ENCODE data around the gene TAL2.
A peak's percentile ranks its signal among the peaks of the same experiment; 100 is the strongest.

The TAL2 gene

GRCh38 chr9:105639936-105640335 is 22.3 kb upstream of the TAL2 start:
- no peak for TF ChIP-seq CTCF (IDR thresholded peaks at IDR 0.05; ENCODE audit: low read depth, low read length)
- no peak overlapping the region for H3K4me3 ChIP-seq (ENCODE audit: low read depth, low read length)

- H3K4me3 ChIP-seq (ENCODE audit: low read depth, low read length) = no peak overlapping the region
- TF ChIP-seq CTCF (IDR thresholded peaks at IDR 0.05; ENCODE audit: low read depth, low read length) = no peak
These were observed 18.5 kb upstream of the TAL2 start for GRCh38 chr9:105643795-105644194.

GRCh38 chr9:105646879-105647594 is 15.2 kb upstream of the TAL2 start:
- no peak overlapping the region for H3K4me3 ChIP-seq (ENCODE audit: low read depth, low read length)
- TF ChIP-seq CTCF (IDR thresholded peaks at IDR 0.05; ENCODE audit: low read depth, low read length) = no peak

GRCh38 chr9:105647595-105648349 is 14.5 kb upstream of the TAL2 start:
- H3K4me3 ChIP-seq (ENCODE audit: low read depth, low read length) = no peak overlapping the region
- no peak for TF ChIP-seq CTCF (IDR thresholded peaks at IDR 0.05; ENCODE audit: low read depth, low read length)

- no peak overlapping the region for H3K4me3 ChIP-seq (ENCODE audit: low read depth, low read length)
- TF ChIP-seq CTCF (IDR thresholded peaks at IDR 0.05; ENCODE audit: low read depth, low read length) = no peak
These were observed 10.5 kb upstream of the TAL2 start for GRCh38 chr9:105651806-105652205.

- no peak; the same call in 1 of the 2 replicates for TF ChIP-seq CTCF (IDR thresholded peaks at IDR 0.05; ENCODE audit: low read depth, low read length)
- H3K4me3 ChIP-seq (ENCODE audit: low read depth, low read length) = peak overlapping the region; percentile 53
These were observed 5.9 kb upstream of the TAL2 start for GRCh38 chr9:105656131-105656921.
